NT2/D1 (cell line): ENCODE data around the gene SLC27A1.
A peak's percentile ranks its signal among the peaks of the same experiment; 100 is the strongest.

Experiments used
- DNase-seq: peaks from one replicate; pipeline ENCODE4 v3.0.0-alpha.2; 2011; ENCODE audit warnings: low read depth, low spot score
- H3K27me3 ChIP-seq: 2 replicates; pipeline ENCODE4 v1.6.0; 2011; ENCODE audit warnings: mild to moderate bottlenecking; ENCODE audit not compliant: insufficient read length, insufficient read depth
- H3K36me3 ChIP-seq: 2 replicates; pipeline ENCODE4 v1.6.1; 2011; ENCODE audit warnings: mild to moderate bottlenecking, low read length, mixed read lengths; ENCODE audit not compliant: insufficient read depth, insufficient read length
- H3K4me1 ChIP-seq: 2 replicates; pipeline ENCODE4 v1.5.1; 2011; ENCODE audit not compliant: insufficient read depth, insufficient read length
- H3K4me3 ChIP-seq: 2 replicates; pipeline ENCODE4 v1.5.1; 2011; ENCODE audit warnings: low read depth; ENCODE audit not compliant: insufficient read length
- H3K9ac ChIP-seq: 2 replicates; pipeline ENCODE4 v1.6.0; 2011; ENCODE audit warnings: low read depth; ENCODE audit not compliant: insufficient read length
- H3K9me3 ChIP-seq: 2 replicates; pipeline ENCODE4 v1.5.1; 2011; ENCODE audit warnings: mild to moderate bottlenecking, low read length; ENCODE audit not compliant: insufficient read depth
- SUZ12 ChIP-seq: IDR thresholded peaks from 2 replicates; pipeline ENCODE4 v1.6.1; 2011; ENCODE audit not compliant: insufficient read length, insufficient read depth; ENCODE audit errors: extremely low read depth
- YY1 ChIP-seq: IDR thresholded peaks from 2 replicates; pipeline ENCODE4 v1.6.1; 2011; ENCODE audit not compliant: insufficient read length, insufficient read depth
- ZNF274 ChIP-seq: IDR thresholded peaks from 2 replicates; pipeline ENCODE4 v1.6.1; 2011; ENCODE audit warnings: mild to moderate bottlenecking, low read depth, low read length

The SLC27A1 gene

DNA sequence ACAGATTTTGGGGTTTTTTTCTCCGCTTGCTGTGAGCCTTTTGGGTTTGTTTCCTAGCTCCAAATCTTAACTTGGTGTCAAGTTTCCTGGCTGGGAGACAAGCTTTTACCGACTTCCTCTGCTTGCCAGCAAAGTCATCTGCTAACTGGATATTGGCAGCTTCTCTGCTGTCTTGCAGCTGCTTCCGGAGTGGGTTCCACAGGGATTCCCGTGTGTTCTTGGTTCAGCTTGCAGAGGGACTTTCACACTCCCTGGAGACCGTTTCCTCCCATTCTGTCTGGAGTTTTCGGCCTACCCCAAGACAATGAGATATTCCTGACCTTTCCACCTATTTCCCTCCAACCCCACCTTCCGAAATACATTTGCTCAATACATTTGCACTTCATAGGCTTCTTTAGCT is 82.9 kb downstream of the SLC27A1 start:
- DNase-seq = no peak
- no peaks in the 10 kb centered on the region for H3K27me3 ChIP-seq
- H3K36me3 ChIP-seq = peaks cover 4% of the 10 kb centered on the region
- no peak for TF ChIP-seq ZNF274
- TF ChIP-seq YY1 = no peak
- no peak for TF ChIP-seq SUZ12
- H3K4me1 ChIP-seq = no peaks in the 10 kb centered on the region
- H3K4me3 ChIP-seq = no peak overlapping the region
- no peaks in the 10 kb centered on the region; the same call in 1 of the 2 replicates for H3K9me3 ChIP-seq
- H3K9ac ChIP-seq = no peak overlapping the region

DNA sequence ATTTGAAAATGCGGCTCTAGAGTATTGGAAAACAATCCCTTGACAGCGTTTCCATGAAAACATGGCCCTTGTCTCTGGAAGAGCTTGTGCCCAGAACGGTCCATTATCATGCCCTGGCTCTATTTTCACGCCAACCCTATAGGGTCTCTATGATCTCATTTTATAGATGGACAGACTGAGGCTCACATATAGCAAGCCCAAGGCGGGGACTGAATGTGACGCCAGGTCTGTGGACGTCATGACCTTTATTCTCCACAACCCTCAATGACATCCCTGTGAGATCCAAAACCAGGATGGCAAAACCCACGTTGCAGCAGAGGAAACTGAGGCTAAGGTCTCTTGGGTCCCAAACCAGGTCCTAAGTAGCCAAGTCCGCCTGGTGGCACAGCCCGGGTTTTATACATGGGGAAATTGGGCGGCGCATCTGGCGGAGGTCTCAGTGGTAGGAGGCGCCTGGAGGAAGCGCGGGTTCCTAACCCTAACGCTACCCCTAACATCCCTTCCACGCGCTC is 84.7 kb downstream of the SLC27A1 start:
- Histone ChIP-seq H3K27me3 (no peaks in the 10 kb centered on the region), H3K9me3 (no peaks in the 10 kb centered on the region), H3K36me3 (peaks cover 20% of the 10 kb centered on the region), H3K4me3 (peak overlapping the region; percentile 99), H3K9ac (no peak overlapping the region), H3K4me1 (peaks cover 9% of the 10 kb centered on the region)
- TF ChIP-seq SUZ12 (no peak), YY1 (no peak), ZNF274 (no peak)
- no peak for DNase-seq

DNA sequence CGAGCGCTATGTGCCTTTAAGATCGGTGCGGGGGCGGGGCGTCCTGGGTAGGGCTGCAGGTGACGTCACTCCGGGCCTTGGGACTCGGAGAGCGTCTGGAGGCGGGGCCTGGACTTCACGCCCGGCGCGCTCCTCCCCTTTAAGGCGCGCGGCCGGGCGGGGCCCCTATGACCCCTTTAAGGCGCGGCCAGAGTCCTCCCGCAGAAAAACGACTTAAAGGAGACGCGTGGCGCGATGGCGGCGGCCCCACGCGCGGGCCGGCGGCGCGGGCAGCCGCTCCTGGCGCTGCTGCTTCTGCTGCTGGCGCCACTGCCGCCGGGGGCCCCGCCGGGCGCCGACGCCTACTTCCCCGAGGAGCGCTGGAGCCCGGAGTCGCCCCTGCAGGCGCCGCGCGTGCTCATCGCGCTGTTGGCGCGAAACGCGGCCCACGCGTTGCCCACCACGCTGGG is 85.2 kb downstream of the SLC27A1 start, which contains the start of gene COLGALT1:
TSS of gene COLGALT1 (plus strand) at position 170 of the 449 bp plus-strand sequence. CDS start at position 235, 65 bp downstream.
- DNase-seq = peak; percentile 97
- H3K9ac ChIP-seq = peak within 1 kb of the TSS; percentile 99
- peaks cover 10% of the 10 kb centered on the region for H3K4me1 ChIP-seq
- peak within 1 kb of the TSS; percentile 99 for H3K4me3 ChIP-seq
- no peak for TF ChIP-seq ZNF274
- no peak for TF ChIP-seq YY1
- no peak for TF ChIP-seq SUZ12
- no peaks in the 10 kb centered on the region for H3K27me3 ChIP-seq
- H3K9me3 ChIP-seq = no peaks in the 10 kb centered on the region
- peaks cover 24% of the 10 kb centered on the region for H3K36me3 ChIP-seq
